ENCODE measurements around the gene WIPF2.

The WIPF2 gene

GRCh38 chr17:40318830-40319391 is 99.8 kb downstream of the WIPF2 start:
- Histone ChIP-seq H3K36me3 (replicated peaks) (no peaks in the 10 kb centered on the region), H3K27me3 (replicated peaks) (no peaks in the 10 kb centered on the region), H3K4me3 (ENCODE audit: low read depth, low read length) (peak overlapping the region; percentile 89), H3K27ac (peak overlapping the region; percentile 89)
- in situ Hi-C loops (cut with HindIII; ENCODE audit: low pct_ligation_motif_present, low sequenced_read_pairs): loop anchor here (25.0 kb wide), 1 partner anchor 218 kb away; no protein-coding TSS in a partner anchor
- peak; percentile 53 for TF ChIP-seq CTCF (IDR thresholded peaks at IDR 0.05; ENCODE audit: low read depth, low read length, missing control alignments)
- no peak for DNase-seq

GRCh38 chr17:40319651-40320540 is 100.8 kb downstream of the WIPF2 start:
- peak overlapping the region; percentile 89 for H3K4me3 ChIP-seq (ENCODE audit: low read depth, low read length)
- TF ChIP-seq CTCF (IDR thresholded peaks at IDR 0.05; ENCODE audit: low read depth, low read length, missing control alignments): no peak
- H3K27me3 ChIP-seq (replicated peaks): no peaks in the 10 kb centered on the region
- in situ Hi-C loops (cut with HindIII; ENCODE audit: low pct_ligation_motif_present, low sequenced_read_pairs): loop anchor here (25.0 kb wide), 1 partner anchor 217 kb away; no protein-coding TSS in a partner anchor
- no peak overlapping the region for H3K27ac ChIP-seq
- H3K36me3 ChIP-seq (replicated peaks): no peaks in the 10 kb centered on the region
- DNase-seq: no peak

GRCh38 chr17:40320756-40321523 is 101.8 kb downstream of the WIPF2 start:
- peak overlapping the region; percentile 5 for H3K4me3 ChIP-seq (ENCODE audit: low read depth, low read length)
- in situ Hi-C loops (cut with HindIII; ENCODE audit: low pct_ligation_motif_present, low sequenced_read_pairs): loop anchor here (25.0 kb wide), 1 partner anchor 216 kb away; no protein-coding TSS in a partner anchor
- no peaks in the 10 kb centered on the region for H3K36me3 ChIP-seq (replicated peaks)
- no peak for TF ChIP-seq CTCF (IDR thresholded peaks at IDR 0.05; ENCODE audit: low read depth, low read length, missing control alignments)
- DNase-seq: no peak
- H3K27ac ChIP-seq: no peak overlapping the region
- no peaks in the 10 kb centered on the region for H3K27me3 ChIP-seq (replicated peaks)

GRCh38 chr17:40321524-40321929 is 102.4 kb downstream of the WIPF2 start:
- peak overlapping the region; percentile 92 for H3K27ac ChIP-seq

More at GRCh38 chr17:40321524-40321929, 102.4 kb downstream of the WIPF2 start:
- TF ChIP-seq CTCF (IDR thresholded peaks at IDR 0.05; ENCODE audit: low read depth, low read length, missing control alignments): no peak
- Histone ChIP-seq H3K36me3 (replicated peaks) (no peaks in the 10 kb centered on the region), H3K27me3 (replicated peaks) (no peaks in the 10 kb centered on the region), H3K4me3 (ENCODE audit: low read depth, low read length) (no peak overlapping the region)
- in situ Hi-C loops (cut with HindIII; ENCODE audit: low pct_ligation_motif_present, low sequenced_read_pairs): loop anchor here (25.0 kb wide), 1 partner anchor 216 kb away; no protein-coding TSS in a partner anchor
- no peak for DNase-seq
